GM19395 (cell line): Measurements from ENCODE around the gene TGIF2LY.
"Not testable (repeated sequence)": the region's sequence is repeated elsewhere in the genome, so short reads cannot be mapped to it uniquely, and the experiment has no call there.

ENCODE experiments used
- ATAC-seq: cut with Tn5 transposase; IDR thresholded peaks from one replicate; pipeline ENCODE4 v1.9.1; 2021; ENCODE audit warnings: mild to moderate bottlenecking, moderate library complexity; ENCODE audit not compliant: unreplicated experiment

Gene TGIF2LY

GRCh38 chrY:3578767-3579166, at the start of gene TGIF2LY:
Gene TGIF2LY, plus strand, starts transcription at chrY:3579067. Its CDS starts 178 bp downstream, at chrY:3579245.
- not testable (repeated sequence) for ATAC-seq
